K562 (cell line): Measurements from ENCODE around the gene ARHGEF16. TPM values are rescaled to one million over a fixed set of nuclear protein-coding genes. Genes with fewer than 3 reads are reported as not detected.

Experiments
- ATF7 ChIP-seq: fragments of 450-650 bp; IDR thresholded peaks from 2 replicates; pipeline ENCODE4 v1.7.1; 2014; ENCODE audit warnings: mild to moderate bottlenecking, moderate library complexity
- FOS ChIP-seq: IDR thresholded peaks from 3 replicates; pipeline ENCODE4 v1.6.1; 2011; ENCODE audit not compliant: insufficient read length; ENCODE audit errors: extremely low read depth
- JUND ChIP-seq, 2 experiments: IDR thresholded peaks; 2 replicates in 1 of 2; 3 replicates in 1 of 2; pipeline ENCODE4 v1.6.1; 2011; ENCODE audit warnings: borderline replicate concordance in 2 of 2, low read depth in 2 of 2, low read length in 2 of 2, improper control_type of control experiment in 1 of 2, missing biosample characterization in 1 of 2, missing genetic modification characterization in 1 of 2, missing genetic modification reagents in 1 of 2
- KLF16 ChIP-seq: IDR thresholded peaks from 2 replicates; pipeline ENCODE4 v1.6.1; 2016; ENCODE audit warnings: antibody characterized with exemption
- KLF6 ChIP-seq: fragments of 250-450 bp; sonication (Bioruptor Pico); IDR thresholded peaks from 2 replicates; pipeline ENCODE4 v1.4.0; 2020; ENCODE audit warnings: mild to moderate bottlenecking, moderate library complexity, borderline replicate concordance
- LEF1 ChIP-seq: fragments of 450-650 bp; IDR thresholded peaks from 2 replicates; pipeline ENCODE4 v1.6.1; 2016; ENCODE audit warnings: mild to moderate bottlenecking
- MEF2D ChIP-seq: conservative IDR thresholded peaks from 2 replicates; pipeline ENCODE4 v1.6.1; 2016; ENCODE audit warnings: low read depth, missing genetic modification characterization, missing compliant biosample characterization
- PCBP2 ChIP-seq: fragments of 200-400 bp; formaldehyde crosslinking; IDR thresholded peaks from 2 replicates; pipeline ENCODE4 v1.6.1; 2018; ENCODE audit warnings: low read length, low read depth, mild to moderate bottlenecking, moderate library complexity; ENCODE audit not compliant: poor library complexity, severe bottlenecking
- SMAD2 ChIP-seq: fragments of 150-350 bp; IDR thresholded peaks from 2 replicates; pipeline ENCODE4 v1.6.1; 2014; ENCODE audit warnings: low read depth, mild to moderate bottlenecking, low read length
- STAG1 ChIP-seq: sonication (generic); formaldehyde crosslinking; IDR thresholded peaks from 2 replicates; pipeline ENCODE4 v1.5.0; 2020; ENCODE audit warnings: missing genetic modification reagents, borderline replicate concordance
- XRCC5 ChIP-seq: fragments of 200-400 bp; formaldehyde crosslinking; IDR thresholded peaks from 2 replicates; pipeline ENCODE4 v1.6.1; 2017; ENCODE audit warnings: low read depth, mild to moderate bottlenecking, low read length
- ZBTB7A ChIP-seq: IDR thresholded peaks from 2 replicates; pipeline ENCODE4 v1.6.1; 2011; ENCODE audit warnings: low read depth, mild to moderate bottlenecking, low read length, moderate library complexity, borderline replicate concordance; ENCODE audit not compliant: control insufficient read depth
- ZFP30 ChIP-seq: fragments of 250-450 bp; sonication (Bioruptor Pico); IDR thresholded peaks from 2 replicates; pipeline ENCODE4 v1.8.0; 2022; ENCODE audit warnings: moderate library complexity, mild to moderate bottlenecking, inconsistent platforms, borderline replicate concordance
- ZNF121 ChIP-seq: sonication (generic); formaldehyde crosslinking; conservative IDR thresholded peaks from 2 replicates; pipeline ENCODE4 v1.8.0; 2022; ENCODE audit warnings: missing genetic modification reagents
- ZNF143 ChIP-seq: sonication (generic); formaldehyde crosslinking; IDR thresholded peaks from 2 replicates; pipeline ENCODE4 v1.9.0; 2022; ENCODE audit warnings: mild to moderate bottlenecking, missing genetic modification reagents
- ZNF184 ChIP-seq: sonication (generic); formaldehyde crosslinking; IDR thresholded peaks from 2 replicates; pipeline ENCODE4 v1.5.0; 2020; ENCODE audit warnings: missing genetic modification reagents
- ZNF24 ChIP-seq: fragments of 450-650 bp; IDR thresholded peaks from 2 replicates; pipeline ENCODE4 v1.6.1; 2016
- polyA plus RNA-seq, 8 experiments: library from polyadenylated mRNA; depleted of rRNA in 4 of 8; stranded (reverse) in 5 of 8; unstranded in 3 of 8; fragments of >200 nt; fragmentation: Nextera tagmentation in 2 of 8; fragmentation: Illumina TruSeq in 1 of 8; extraction: Ambion mirVana in 2 of 8; extraction: Trizol in 1 of 8; gene quantifications; 2 replicates each; pipeline versions ENCODE4 v1.2.1 to v1.2.3, GENCODE V29; 2011 to 2014; ENCODE audit warnings: inconsistent platforms in 1 of 8, missing spikeins in 1 of 8
- total RNA-seq, 7 experiments: library from RNA; depleted of rRNA in 6 of 7; stranded (reverse); fragments of >200 nt in 6 of 7; fragmentation: Illumina TruSeq in 2 of 7; extraction: Trizol in 2 of 7; gene quantifications; 2 replicates each; pipeline versions ENCODE4 v1.2.1 to v1.2.3, GENCODE V29; 2011 to 2021; ENCODE audit warnings: low replicate concordance in 1 of 7
- TF ChIP-seq, protein P1 (sequence below): fragments of 450-650 bp; IDR thresholded peaks from 2 replicates; pipeline ENCODE4 v1.6.1; 2016; ENCODE audit warnings: borderline replicate concordance
- TF ChIP-seq, protein P2 (sequence below): sonication (generic); formaldehyde crosslinking; IDR thresholded peaks from 2 replicates; pipeline ENCODE4 v1.8.0; 2023; ENCODE audit warnings: mild to moderate bottlenecking, missing genetic modification reagents
- TF ChIP-seq, protein P3 (sequence below): sonication (generic); formaldehyde crosslinking; IDR thresholded peaks from 2 replicates; pipeline ENCODE4 v1.8.1; 2023; ENCODE audit warnings: mild to moderate bottlenecking, missing genetic modification reagents

The ARHGEF16 gene
- total and polyA plus RNA-seq, 9 of the 15 experiments (the other 6 are each of a cell fraction or from before 2014, with no cell fraction given): 0.15 to 1.2 (median 0.49) TPM; not detected in 2

DNA sequence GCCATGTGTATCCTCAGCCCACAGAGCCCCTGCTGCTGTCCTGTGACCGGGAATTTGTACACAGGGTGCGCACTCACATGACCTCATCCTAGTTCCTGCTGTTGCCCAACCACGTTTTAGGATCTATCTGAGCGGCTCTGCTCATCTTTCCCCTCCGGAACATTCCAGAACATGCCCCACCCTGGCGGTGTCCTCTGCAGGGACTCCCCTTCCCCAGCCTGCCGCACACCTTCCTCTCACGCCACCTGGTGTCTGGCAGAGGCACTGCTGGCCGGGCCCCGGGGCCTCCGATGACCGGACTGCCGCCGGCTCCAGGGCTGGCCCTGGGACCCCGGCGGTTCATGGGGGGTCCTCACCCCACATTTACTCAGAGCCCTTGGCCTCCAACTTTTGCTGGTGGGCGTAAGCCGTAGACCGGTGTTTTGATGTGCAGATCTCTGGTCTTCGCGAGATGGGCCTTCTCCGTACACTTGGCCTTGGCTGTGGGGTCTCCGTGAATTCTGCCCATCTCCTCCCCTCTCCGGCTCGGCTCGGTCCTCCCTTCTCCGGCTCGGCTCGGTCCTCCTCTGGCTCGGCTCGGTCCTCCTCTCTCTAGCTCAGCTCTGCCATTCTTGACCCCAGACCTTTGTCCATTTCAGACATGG is 29.5 kb downstream of the ARHGEF16 start (continued):
- TF ChIP-seq, protein P1, sequence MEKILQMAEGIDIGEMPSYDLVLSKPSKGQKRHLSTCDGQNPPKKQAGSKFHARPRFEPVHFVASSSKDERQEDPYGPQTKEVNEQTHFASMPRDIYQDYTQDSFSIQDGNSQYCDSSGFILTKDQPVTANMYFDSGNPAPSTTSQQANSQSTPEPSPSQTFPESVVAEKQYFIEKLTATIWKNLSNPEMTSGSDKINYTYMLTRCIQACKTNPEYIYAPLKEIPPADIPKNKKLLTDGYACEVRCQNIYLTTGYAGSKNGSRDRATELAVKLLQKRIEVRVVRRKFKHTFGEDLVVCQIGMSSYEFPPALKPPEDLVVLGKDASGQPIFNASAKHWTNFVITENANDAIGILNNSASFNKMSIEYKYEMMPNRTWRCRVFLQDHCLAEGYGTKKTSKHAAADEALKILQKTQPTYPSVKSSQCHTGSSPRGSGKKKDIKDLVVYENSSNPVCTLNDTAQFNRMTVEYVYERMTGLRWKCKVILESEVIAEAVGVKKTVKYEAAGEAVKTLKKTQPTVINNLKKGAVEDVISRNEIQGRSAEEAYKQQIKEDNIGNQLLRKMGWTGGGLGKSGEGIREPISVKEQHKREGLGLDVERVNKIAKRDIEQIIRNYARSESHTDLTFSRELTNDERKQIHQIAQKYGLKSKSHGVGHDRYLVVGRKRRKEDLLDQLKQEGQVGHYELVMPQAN: no peak
- TF ChIP-seq XRCC5 (peak; percentile 19; the same call in 1 of the 2 replicates), ZNF184 (CRISPR knock-in tag) (no peak), SMAD2 (no peak), PCBP2 (no peak), ZBTB7A (peak; percentile 73), ATF7 (0 out of 2 replicates have a peak, but pooled peaks have one; percentile 23), ZFP30 (CRISPR knock-in tag) (no peak), MEF2D (tag) (no peak), JUND (IDR thresholded peaks at IDR 0.05; ENCODE audit: borderline replicate concordance, low read depth, low read length) (peak; percentile 11; the same call in 1 of the 2 replicates), JUND (tag; IDR thresholded peaks at IDR 0.05; ENCODE audit: borderline replicate concordance, low read depth, low read length) (no peak), ZNF121 (CRISPR knock-in tag) (no peak), STAG1 (0 out of 2 replicates have a peak, but pooled peaks have one; percentile 32), FOS (no peak), LEF1 (no peak), ZNF24 (no peak), KLF16 (0 out of 2 replicates have a peak, but pooled peaks have one; percentile 26), ZNF143 (CRISPR knock-in tag) (no peak), KLF6 (no peak)
- TF ChIP-seq, protein P2, sequence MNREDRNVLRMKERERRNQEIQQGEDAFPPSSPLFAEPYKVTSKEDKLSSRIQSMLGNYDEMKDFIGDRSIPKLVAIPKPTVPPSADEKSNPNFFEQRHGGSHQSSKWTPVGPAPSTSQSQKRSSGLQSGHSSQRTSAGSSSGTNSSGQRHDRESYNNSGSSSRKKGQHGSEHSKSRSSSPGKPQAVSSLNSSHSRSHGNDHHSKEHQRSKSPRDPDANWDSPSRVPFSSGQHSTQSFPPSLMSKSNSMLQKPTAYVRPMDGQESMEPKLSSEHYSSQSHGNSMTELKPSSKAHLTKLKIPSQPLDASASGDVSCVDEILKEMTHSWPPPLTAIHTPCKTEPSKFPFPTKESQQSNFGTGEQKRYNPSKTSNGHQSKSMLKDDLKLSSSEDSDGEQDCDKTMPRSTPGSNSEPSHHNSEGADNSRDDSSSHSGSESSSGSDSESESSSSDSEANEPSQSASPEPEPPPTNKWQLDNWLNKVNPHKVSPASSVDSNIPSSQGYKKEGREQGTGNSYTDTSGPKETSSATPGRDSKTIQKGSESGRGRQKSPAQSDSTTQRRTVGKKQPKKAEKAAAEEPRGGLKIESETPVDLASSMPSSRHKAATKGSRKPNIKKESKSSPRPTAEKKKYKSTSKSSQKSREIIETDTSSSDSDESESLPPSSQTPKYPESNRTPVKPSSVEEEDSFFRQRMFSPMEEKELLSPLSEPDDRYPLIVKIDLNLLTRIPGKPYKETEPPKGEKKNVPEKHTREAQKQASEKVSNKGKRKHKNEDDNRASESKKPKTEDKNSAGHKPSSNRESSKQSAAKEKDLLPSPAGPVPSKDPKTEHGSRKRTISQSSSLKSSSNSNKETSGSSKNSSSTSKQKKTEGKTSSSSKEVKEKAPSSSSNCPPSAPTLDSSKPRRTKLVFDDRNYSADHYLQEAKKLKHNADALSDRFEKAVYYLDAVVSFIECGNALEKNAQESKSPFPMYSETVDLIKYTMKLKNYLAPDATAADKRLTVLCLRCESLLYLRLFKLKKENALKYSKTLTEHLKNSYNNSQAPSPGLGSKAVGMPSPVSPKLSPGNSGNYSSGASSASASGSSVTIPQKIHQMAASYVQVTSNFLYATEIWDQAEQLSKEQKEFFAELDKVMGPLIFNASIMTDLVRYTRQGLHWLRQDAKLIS (CRISPR knock-in tag): no peak
- TF ChIP-seq, protein P3, sequence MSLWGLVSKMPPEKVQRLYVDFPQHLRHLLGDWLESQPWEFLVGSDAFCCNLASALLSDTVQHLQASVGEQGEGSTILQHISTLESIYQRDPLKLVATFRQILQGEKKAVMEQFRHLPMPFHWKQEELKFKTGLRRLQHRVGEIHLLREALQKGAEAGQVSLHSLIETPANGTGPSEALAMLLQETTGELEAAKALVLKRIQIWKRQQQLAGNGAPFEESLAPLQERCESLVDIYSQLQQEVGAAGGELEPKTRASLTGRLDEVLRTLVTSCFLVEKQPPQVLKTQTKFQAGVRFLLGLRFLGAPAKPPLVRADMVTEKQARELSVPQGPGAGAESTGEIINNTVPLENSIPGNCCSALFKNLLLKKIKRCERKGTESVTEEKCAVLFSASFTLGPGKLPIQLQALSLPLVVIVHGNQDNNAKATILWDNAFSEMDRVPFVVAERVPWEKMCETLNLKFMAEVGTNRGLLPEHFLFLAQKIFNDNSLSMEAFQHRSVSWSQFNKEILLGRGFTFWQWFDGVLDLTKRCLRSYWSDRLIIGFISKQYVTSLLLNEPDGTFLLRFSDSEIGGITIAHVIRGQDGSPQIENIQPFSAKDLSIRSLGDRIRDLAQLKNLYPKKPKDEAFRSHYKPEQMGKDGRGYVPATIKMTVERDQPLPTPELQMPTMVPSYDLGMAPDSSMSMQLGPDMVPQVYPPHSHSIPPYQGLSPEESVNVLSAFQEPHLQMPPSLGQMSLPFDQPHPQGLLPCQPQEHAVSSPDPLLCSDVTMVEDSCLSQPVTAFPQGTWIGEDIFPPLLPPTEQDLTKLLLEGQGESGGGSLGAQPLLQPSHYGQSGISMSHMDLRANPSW (CRISPR knock-in tag): no peak
